WERI-Rb-1 (cell line): ENCODE data around the gene SPRING1.

Experiments
- DNase-seq: peaks from one replicate; pipeline ENCODE4 v3.0.0-alpha.2; 2020
- H3K27ac ChIP-seq: fragments of 250-450 bp; sonication (Bioruptor Pico); 2 replicates; pipeline ENCODE4 v1.5.1; 2020; ENCODE audit warnings: mild to moderate bottlenecking, moderate library complexity
- H3K27me3 ChIP-seq: fragments of 250-450 bp; sonication (Bioruptor Pico); 2 replicates; pipeline ENCODE4 v1.5.1; 2021; ENCODE audit warnings: mild to moderate bottlenecking, low read depth, moderate library complexity; ENCODE audit not compliant: insufficient read depth, severe bottlenecking
- H3K36me3 ChIP-seq: fragments of 250-450 bp; sonication (Bioruptor Pico); 2 replicates; pipeline ENCODE4 v1.5.1; 2020; ENCODE audit warnings: mild to moderate bottlenecking, moderate library complexity
- H3K4me3 ChIP-seq: 2 replicates; pipeline ENCODE4 v1.5.1; 2011; ENCODE audit warnings: low read depth, mild to moderate bottlenecking, control low read depth, low read length
- H3K9me3 ChIP-seq: fragments of 250-450 bp; sonication (Bioruptor Pico); 2 replicates; pipeline ENCODE4 v1.5.1; 2021; ENCODE audit warnings: mild to moderate bottlenecking, moderate library complexity; ENCODE audit not compliant: severe bottlenecking
- CTCF ChIP-seq: IDR thresholded peaks from 2 replicates; pipeline ENCODE4 v1.5.1; 2011; ENCODE audit warnings: low read depth, mild to moderate bottlenecking, control low read depth, inconsistent platforms, low read length

The SPRING1 gene

GRCh38 chr12:116777245-116777644, 39.4 kb upstream of the SPRING1 start:
- TF ChIP-seq CTCF: no peak
- no peak for DNase-seq
- peaks cover 35% of the 10 kb centered on the region for H3K36me3 ChIP-seq

GRCh38 chr12:116774020-116774419, 36.2 kb upstream of the SPRING1 start:
- peaks cover 15% of the 10 kb centered on the region for H3K36me3 ChIP-seq
- no peak for TF ChIP-seq CTCF
- H3K9me3 ChIP-seq: no peaks in the 10 kb centered on the region
- no peaks in the 10 kb centered on the region for H3K27me3 ChIP-seq
- H3K4me3 ChIP-seq: no peak overlapping the region
- no peak overlapping the region for H3K27ac ChIP-seq
- no peak for DNase-seq

More at GRCh38 chr12:116777245-116777644, 39.4 kb upstream of the SPRING1 start:
- no peaks in the 10 kb centered on the region for H3K9me3 ChIP-seq
- H3K4me3 ChIP-seq: no peak overlapping the region
- no peak overlapping the region for H3K27ac ChIP-seq
- H3K27me3 ChIP-seq: no peaks in the 10 kb centered on the region

GRCh38 chr12:116773276-116773731, 35.4 kb upstream of the SPRING1 start:
- Histone ChIP-seq H3K9me3 (no peaks in the 10 kb centered on the region), H3K27ac (no peak overlapping the region), H3K27me3 (no peaks in the 10 kb centered on the region), H3K36me3 (peaks cover 11% of the 10 kb centered on the region), H3K4me3 (no peak overlapping the region)
- no peak for DNase-seq
- TF ChIP-seq CTCF: 0 out of 2 replicates have a peak, but pooled peaks have one; percentile 12

- Histone ChIP-seq H3K4me3 (no peak overlapping the region), H3K9me3 (no peaks in the 10 kb centered on the region), H3K27ac (no peak overlapping the region), H3K27me3 (no peaks in the 10 kb centered on the region), H3K36me3 (peaks cover 13% of the 10 kb centered on the region)
- TF ChIP-seq CTCF: no peak
- DNase-seq: no peak
Measured at GRCh38 chr12:116771651-116772050, 33.8 kb upstream of the SPRING1 start.

GRCh38 chr12:116766746-116767145, 28.9 kb upstream of the SPRING1 start:
- H3K27me3 ChIP-seq: no peaks in the 10 kb centered on the region
- no peaks in the 10 kb centered on the region for H3K9me3 ChIP-seq
- peaks cover 20% of the 10 kb centered on the region for H3K36me3 ChIP-seq
- H3K27ac ChIP-seq: no peak overlapping the region
- H3K4me3 ChIP-seq: no peak overlapping the region
- DNase-seq: no peak
- TF ChIP-seq CTCF: no peak

GRCh38 chr12:116766285-116766684, 28.4 kb upstream of the SPRING1 start:
- TF ChIP-seq CTCF: no peak
- DNase-seq: no peak
- no peak overlapping the region for H3K4me3 ChIP-seq
- H3K9me3 ChIP-seq: no peaks in the 10 kb centered on the region
- H3K36me3 ChIP-seq: peaks cover 22% of the 10 kb centered on the region
- no peak overlapping the region for H3K27ac ChIP-seq
- H3K27me3 ChIP-seq: no peaks in the 10 kb centered on the region
